ENCODE results near the gene PTX4.
A peak's percentile ranks its signal among the peaks of the same experiment; 100 is the strongest.

PTX4 gene

DNA sequence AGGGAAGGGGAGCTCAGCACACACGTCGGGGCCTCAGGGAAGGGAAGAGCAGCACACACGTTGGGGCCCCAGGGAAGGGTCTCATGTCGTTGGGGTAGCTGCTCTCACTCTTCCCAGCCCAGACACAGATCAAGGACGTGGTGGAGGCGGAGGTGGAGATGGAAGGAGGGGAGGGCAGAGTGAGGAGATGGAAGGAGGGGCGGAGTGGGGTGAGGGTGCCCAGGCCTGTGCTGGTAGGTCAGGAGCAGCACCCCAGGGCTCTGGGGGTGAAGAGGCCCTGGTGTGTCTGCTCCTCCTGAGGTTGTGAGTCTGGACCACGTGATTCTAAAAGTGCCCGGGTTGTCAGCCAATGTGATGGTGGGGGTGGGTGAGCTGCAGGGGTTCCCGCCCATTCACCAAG lies 28.8 kb downstream of the PTX4 start:
- DNase-seq (ENCODE audit: low read depth in 2 of 2): no peak

DNA sequence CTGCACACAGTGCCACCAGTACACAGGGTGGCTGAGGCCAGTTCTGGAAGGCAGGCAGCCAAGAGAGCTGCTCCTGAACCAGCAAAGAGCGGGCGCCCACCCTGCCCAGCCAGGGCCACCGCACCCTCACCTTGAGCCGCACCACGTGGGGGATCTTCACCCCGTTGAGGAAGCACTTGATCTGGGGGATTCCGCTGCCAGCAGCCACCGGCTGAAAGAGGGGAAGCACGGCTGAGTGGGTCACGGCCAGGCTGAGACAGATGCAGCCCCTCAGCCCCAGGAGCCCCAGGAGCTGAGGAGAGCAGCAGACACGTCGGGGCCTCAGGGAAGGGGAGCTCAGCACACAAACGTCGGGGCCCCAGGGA lies 29.8 kb downstream of the PTX4 start:
- no peak for DNase-seq (ENCODE audit: low read depth in 2 of 2)

DNA sequence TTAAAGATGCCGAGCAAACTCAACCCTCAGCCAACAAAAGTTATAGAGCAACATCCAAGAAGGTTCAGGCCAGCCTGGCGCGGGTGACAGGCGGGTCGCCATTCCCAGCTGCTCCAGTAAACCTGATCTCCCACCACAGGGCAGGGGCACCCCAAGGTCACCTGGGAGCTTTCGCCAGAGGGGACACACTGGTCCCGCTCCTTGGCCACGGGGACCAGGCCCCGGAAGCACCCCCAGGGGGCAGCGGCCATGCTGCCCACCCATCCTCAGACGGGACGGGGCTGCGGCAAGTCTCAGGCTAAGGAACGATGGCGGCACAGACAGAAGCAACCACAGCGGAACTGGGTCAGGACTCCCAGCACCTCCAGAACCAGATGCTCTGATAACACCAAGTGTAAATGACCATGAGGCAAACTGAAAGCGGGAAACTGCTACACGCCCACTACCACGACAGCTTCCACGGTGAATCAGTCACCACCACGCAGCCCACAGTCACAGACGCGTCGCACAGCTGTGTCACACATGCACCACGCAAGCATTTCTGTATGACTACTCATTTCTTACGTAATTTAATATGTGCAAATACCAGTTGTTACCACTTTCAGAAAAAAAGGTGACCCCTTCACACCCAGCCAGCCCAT lies 30.3 kb downstream of the PTX4 start:
- DNase-seq (ENCODE audit: low read depth in 2 of 2): peak in 1 of 2 donors; percentile 31

DNA sequence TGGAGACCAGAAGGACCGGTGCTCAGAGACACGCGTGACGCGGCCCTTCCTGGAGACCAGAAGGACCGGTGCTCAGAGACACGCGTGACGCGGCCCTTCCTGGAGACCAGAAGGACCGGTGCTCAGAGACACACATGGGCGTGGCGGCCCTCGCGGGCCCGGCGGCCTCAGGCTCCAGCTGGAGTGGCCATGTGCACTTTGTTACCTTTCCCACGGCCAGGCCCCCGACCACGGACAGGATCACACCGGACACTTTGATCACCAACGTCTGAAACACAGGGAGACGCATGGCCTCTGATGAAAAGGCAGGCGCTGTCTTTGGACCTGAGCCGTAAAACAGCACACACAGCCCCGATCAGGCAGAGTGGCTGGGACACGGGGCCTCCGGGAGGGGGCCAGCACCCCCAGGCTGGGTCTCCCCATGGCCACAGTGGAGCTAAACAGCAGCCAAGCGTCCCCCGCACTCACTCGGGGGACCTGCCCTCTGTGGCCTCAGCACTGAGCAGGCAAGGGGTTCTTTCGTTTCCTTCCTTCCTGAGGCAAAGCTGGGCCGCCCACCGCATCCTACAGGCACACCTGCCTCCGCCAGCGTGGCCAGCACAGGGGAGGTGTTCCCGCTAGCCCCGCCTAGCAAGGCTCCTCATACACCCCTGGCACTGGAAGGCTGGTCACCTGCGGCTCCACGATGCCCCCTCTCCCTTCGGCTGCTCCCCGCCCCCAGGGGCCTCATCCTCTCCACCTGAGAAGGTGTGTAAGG lies 31.1 kb downstream of the PTX4 start:
- DNase-seq (ENCODE audit: low read depth in 2 of 2): no peak

DNA sequence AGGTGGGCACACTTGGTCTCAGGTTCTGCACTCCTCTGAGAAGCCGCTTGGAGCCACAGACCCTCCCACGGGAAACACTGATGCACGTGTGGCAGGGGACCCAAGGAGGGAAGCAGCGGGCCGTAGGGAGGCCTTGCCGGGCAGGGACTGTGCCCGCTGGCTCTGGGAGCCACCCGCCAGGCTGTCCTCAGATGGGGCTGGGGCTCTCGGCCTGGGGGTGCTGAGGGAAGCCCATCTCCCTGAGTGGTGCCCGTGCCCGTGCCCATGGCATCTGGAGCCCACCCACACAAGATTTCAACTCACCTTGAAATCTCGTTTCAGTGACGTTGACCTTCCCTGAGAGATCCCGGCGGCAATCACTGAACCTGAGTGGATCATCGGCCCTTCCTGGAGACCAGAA lies 31.8 kb downstream of the PTX4 start:
- DNase-seq (ENCODE audit: low read depth in 2 of 2): no peak

DNA sequence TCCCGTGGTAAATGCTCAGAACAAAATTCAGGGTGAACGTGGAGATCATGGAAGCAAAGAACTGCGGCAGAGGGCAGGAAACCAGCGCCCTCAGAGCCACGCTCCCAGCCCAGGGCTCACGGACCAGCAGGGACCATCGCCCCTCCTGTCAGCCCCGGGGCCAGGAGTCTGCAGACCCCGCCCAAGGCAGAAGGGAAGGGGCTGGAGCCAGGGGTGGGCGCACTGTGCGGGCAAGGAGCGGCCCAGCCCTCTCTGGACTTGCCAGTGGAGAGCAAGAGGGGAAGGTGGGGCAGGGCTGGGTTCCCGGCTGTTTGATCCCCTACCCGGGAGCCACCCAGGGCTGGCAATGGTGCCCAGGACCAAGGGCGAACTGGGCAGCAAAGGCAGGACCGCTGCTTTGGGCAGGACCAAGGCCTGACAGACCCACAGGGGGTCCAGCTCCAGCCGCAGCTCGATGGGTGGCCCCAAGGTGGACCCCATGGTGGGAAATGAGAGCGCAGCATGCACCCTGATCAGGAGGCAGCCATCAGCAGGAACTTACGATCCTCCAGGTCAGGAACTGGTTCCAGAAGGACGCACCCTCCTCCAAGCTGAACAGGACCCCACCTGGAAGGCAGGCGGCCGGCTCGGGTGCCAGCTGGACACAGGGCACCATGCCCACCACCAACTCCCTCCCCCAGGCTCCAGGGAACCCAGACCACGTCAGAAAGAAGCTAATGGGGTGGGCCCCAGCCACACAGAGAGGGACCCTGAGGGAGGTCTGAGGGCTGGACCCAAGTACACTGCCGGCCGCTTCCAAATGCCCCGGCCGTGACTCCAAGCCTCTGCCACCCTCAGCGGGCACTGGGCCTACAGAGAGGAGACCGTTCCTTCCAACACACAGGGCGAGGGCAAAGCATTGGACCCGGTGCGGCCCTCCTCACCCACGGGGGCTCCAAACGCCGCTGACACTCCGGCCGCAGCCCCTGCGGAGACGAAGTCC lies 33.3 kb downstream of the PTX4 start:
- DNase-seq (ENCODE audit: low read depth in 2 of 2): no peak

DNA sequence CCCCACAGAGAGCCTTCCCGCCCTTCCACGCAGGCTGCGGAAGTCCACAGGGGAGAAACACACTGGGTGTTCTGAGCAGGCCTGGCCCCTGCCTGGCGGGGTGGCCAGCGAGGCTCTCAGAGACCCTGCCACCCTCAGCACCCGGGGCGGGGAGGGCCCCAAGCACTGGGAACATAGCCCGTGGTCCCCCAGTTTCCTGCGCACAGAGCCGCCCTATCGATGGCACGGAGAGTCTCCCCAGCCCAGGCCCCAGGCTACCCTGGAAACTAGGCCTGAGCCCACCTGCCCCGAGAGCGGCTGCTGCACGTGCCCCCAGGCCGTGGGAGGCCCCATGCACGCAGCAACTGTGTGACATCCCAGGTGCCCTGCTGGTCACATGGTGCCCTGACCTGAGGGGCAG lies 34.2 kb downstream of the PTX4 start:
- DNase-seq (ENCODE audit: low read depth in 2 of 2): no peak

DNA sequence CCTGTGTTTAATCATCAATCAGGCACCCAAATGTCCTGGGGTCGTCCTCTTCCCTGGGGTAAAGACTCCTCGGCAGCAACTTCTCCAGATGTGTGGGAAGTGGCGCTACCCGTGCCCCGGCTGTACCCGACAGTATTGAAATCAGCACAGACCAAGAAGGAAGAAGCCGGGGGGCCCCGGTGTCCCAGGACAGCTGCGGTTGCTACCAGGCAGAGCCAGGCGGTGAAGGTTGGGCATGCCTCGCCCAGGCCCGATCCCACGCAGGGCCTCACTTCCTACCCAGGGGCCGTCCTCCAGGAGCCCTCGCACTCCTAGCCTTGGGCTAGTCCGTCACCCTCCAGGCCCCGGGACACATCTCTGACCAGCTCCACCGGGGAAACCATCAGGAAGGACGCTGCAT lies 35.4 kb downstream of the PTX4 start:
- no peak for DNase-seq (ENCODE audit: low read depth in 2 of 2)

DNA sequence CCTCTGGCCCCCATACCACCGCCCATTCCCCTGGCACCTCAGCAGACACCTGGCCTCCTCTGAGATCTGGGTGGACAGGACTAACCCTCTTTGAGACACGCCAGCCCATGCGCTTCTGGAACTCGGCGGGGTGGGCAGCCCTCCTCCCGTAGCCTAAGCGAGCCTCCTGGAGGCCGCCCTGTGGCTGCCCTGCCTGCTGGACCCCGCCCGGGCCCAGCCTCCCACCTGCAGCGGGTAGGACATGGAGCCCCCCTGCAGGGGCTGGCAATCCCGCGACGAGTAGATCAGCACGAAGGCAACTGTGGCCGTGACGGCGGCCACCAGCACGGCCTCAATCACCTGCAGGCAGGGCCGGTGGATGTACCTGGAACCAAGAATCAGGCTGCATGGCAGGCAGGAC lies 36.2 kb downstream of the PTX4 start:
- DNase-seq (ENCODE audit: low read depth in 2 of 2): no peak

DNA sequence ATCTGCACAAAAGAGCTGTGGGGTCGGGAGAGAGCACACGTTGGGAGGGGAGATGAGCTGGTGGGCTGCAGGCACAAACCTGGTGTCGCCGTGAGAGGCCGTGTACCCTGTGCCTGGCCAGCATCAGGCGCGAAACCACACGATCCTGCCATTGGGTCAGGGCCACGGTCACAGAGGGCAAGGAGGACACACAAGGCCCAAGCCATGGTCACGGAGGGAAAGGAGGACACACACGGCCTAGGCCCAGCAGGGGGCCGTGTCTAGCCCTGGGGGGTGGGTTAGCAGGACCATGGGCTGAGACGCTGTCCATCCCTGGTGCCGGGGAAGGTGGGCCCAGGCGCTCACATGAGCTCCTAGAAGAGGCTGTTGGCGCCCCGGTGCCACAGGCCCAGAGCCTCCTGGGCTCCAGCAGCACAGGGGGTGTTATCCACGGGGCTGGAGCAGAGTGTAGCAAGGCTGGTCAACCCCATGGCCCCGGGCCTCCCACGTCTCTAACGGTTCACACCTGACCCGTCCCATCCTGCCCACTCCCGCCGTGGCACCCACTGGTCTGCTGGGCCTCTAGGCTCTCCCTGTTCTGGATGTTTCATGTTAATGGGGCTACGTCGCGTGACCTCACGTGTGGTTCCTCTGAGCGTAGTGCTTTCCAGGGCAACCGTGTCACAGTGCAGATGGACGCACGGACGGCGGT lies 36.9 kb downstream of the PTX4 start:
- no peak for DNase-seq (ENCODE audit: low read depth in 2 of 2)

DNA sequence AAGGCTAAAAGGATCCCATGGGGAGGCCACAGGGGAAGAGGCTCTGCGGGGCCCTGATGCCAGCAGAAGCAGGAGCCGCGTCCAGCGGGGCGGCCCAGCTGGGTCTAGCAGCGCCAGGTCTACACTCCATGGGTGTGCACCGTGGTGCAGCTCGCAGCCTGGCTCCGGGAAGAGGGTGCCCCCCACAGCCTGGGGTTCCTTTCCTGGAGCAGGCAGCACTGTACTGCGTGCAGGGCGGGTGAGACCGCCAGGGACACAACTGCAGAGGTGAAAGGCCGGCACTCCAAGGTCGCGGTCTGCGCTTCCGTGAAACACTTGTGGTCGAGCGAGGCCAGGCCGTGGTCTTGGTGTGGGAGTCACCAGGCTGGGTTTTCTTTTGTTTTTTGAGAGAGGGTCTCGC lies 37.9 kb downstream of the PTX4 start:
- DNase-seq (ENCODE audit: low read depth in 2 of 2): no peak

DNA sequence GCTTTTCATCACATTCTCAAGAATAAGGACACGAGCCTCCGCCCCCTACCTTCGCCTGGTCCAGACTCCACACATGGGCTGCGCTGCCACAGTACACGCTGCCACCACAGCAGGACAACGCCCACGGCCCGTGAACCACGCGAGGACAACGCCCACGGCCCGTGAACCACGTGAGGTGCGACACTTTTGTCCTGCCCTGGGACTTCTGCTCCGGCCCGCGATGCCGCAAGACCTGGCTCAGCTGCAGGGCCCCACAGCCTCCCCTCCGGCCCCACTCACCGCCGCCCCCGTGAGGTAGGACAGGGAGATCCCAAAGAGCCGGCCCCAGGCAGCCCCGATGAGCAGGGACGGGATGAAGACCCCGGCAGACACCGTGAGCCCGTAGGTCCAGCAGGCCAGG lies 38.5 kb downstream of the PTX4 start:
- no peak for DNase-seq (ENCODE audit: low read depth in 2 of 2)

DNA sequence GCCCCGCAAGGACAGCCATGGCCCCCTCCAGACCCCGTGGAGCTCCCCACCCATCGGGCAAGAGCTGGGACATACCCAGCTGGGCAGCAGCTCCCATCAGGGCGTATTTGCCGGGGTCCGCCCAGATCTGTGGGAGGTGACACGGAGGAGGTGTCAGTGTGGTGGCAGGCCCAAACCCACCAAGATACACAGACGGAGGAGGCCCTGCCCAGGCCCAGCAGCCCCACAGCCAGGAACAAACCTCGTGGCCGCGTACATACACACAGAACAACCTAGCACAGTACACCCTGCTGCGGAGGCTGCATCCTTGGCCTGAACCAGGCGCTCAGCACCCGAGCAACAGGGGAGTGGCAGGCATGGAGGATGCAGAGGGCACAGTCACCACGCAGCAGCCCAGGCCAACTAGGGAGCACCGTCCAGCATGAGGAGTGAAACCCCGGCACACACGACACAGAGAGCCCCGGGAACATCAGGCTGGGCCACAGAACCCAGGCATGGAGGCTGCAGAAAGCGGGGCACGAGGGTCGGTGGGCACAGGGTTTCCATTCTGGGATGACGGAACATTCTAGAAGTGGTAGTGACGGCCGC lies 39.4 kb downstream of the PTX4 start:
- DNase-seq (ENCODE audit: low read depth in 2 of 2): no peak

DNA sequence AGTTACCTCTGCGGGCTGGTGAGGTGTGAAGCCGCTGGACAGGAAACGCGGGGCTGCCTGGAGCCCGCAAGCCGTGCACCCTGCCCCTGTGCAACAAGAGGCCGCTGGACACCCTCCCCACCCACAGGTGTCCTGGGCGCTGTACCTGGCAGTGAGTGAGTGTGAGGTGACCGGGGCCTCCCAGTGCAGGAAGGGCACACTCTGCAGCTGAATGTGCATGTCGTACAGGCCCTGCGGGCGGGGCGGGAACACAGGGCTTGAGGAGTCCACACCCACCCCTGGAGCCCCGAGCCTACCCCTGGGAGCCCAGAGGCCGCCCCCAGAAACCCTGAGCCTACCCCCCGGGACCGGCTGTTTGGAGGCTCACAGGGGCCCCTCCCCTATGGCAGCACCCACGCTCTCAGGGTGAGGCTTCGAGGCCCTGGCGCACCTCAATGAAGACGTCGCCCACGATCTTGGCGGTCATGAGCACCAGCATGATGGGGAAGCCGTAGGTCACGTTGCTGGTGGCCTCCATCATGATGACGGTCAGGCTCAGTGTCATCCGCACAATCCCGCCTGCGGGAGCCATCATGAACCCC lies 40.1 kb downstream of the PTX4 start:
- DNase-seq (ENCODE audit: low read depth in 2 of 2): no peak

DNA sequence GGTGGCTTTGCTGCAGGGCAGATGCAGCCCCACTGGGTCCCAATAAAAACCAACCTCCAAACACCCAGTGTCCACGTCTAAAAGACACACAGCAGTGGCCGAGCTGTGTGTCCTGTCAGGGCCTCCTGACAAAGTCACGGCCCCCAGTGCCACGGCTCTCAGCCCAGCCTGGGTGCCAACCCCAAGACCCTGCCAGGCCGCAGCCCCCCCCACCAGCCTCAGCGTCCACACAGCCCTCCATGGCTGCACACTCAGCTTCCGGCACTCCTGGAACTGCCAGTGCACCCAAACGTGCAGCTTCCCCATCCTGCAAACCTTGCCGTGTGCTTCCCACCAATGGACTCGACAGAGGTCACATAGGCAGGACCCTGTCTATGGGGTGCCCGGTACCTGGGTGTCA lies 40.8 kb downstream of the PTX4 start:
- DNase-seq (ENCODE audit: low read depth in 2 of 2): no peak

DNA sequence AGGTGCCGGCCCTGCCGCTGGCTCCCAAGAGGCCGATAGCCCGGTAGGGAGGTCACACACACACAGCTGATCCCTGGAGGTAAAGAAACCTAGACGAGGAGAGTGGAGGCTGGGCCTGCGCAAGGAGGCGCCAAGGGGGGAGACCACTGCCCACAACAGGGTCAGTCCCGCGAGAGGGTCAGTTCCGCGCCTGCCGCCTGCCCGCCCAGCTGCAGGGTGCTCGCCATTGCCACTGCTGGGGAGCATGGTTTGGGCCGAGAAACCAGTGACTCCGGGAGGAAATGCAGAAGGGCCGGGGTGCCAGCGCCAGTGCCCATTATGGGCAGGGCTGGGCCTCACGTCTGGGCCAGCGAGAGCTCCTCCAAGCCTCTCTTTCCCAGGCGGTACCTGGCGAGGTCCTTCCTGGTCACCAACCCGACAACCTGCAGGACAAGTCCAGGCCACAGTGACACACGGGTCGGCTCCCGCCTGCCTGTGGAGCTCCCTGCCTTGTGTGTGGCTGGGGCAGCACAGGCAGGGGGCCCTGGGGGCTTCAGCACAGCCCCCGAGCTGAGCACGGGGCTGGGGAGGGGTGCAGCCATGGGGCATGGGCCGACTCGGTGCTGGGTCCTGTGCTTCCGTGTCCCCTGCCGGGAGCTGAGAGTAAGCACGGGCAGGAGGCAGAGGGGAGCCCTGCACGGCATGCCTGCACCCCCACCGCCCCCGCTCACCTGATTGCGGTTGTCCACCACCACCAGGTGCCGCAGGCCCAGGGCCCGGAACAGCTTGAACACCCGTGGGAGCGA lies 42.3 kb downstream of the PTX4 start:
- DNase-seq (ENCODE audit: low read depth in 2 of 2): no peak

DNA sequence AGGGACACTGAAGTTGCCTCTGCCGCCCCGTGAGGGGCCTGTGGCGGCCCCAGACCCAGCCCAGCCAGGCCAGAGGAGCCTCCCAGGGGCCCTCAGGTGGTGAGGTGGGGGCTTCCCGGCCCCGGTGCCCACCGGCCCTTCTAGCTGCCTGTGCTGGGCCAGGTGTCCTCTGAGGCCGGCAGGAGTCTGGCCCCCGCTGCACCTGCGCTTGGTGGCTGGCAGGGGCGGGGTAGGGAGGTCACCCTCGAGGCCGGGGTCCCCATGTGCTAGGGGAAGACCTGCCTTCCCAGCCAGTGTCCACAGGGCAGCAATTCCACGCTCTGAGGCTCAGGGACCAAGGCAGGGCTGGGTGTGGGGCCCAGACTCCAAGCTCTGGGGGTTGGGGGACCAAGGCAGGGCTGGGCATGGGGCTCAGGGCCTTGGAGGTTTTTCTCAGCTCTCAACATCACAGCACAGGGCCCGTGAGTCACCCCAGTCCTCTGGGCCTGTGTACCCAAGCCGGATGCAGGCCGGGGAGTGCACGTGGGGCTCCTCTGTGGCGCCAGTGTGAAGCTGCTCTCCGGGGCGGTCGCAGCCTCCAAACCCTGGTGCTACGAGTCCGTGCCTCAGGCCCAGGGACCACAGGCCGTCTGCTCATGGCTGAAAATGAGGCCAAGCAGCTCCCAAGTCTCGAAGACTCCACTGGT lies 43.1 kb downstream of the PTX4 start:
- DNase-seq (ENCODE audit: low read depth in 2 of 2): no peak

DNA sequence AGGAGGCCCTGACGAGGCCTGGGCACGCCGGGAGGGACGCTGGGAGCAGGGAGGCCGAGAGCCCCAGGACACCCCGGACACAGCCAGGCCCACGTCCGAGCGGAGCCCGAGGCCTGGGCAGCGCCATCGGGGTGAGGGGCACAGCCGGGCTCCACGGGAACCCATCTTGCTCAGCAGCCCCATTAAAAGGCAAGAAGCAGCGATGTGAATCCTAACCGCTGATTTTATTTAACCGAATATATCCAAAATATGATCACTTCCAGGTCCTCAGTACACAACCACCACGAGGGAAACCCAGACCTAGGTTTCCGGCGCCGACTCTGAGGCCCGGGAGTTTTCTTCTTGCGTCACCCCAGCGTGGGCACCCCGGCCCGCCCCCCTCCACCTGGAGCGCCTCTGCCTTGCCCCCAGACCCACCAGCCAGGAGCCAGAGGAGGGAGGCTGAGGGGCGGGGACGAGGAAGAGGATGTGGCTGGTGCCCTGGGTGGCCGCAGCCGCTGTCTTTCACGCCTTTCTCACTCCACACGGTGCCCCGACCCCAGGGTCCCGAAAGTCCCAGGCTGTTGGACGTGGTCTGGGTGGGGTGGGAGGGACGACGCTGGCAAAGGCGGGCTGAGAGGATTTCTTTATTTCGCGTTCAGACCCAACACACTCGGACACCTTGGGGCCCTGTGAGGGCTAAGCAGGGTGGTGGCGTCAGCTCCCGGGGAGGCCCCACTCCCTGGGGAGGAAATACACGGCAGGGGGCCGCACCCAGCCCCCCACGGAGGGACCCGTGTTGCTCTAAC lies 43.8 kb downstream of the PTX4 start:
- no peak for DNase-seq (ENCODE audit: low read depth in 2 of 2)
